Superior temporal gyrus (tissue), 1 donor: ENCODE data around the gene MARCHF10.
"Not testable (repeated sequence)": the region's sequence is repeated elsewhere in the genome, so short reads cannot be mapped to it uniquely, and the experiment has no call there.

Source experiments
- DNase-seq: peaks from one replicate; pipeline ENCODE4 v3.0.0-alpha.2; 2016; ENCODE audit errors: extremely low spot score

The MARCHF10 gene

GRCh38 chr17:62698459-62698858, 109.7 kb downstream of the MARCHF10 start:
- DNase-seq: not testable (repeated sequence)

DNA sequence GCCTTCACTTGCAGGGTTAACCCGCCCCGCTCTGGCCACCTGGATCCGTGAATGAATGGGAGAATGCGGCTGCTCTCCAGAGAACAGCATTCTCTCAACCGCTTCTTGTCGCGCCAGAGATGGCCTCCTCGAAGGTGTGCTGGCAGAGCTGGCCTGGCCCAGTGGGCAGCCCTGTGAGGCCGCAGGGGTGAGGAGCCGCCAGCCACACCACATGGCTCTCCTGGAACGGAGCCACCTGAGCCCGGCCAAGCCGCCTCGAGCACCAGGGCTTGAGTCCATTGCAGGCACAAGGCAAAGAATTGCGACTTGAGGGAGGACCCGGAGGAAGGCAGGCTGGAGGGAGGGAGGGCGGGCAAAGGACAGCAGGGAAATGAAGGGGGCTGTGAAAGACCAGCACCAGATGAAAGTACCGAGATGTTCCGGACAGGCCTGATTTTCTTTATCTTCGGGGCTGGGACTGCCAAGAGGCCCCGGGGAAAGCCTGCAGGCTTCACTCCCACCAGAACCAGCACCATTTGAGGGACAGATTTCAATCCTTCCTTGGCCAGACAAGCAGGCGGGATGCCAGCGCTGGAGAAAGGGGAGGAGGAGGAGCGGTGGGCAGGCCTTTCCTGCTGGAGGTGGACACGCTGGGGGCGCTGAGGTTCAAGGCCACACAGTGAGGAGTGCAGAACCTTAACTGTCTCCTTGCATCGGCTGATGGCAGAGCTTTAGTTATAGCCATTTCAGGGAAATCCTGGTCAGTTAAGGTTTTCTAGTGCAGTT, 111.2 kb downstream of the MARCHF10 start:
- DNase-seq: no peak

DNA sequence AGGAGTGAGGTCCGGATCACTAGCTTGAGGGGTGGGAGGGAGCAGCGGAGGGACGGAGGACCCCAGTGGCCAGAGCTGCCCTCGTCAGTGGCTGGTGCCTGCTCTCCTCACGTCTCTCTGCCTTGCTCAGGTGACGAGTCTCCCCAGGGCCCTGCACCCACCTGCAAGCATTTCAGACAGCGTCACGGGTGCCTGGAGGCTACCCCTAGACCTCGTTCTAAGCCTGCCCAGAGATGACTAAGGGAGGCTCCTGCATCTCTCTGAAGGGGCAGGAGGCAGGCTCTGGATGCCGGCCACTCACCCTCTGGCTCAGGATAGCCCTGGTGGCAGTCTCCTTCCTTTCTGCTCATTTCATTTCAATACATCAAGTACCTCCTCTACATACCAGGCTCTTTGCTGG, 111.9 kb downstream of the MARCHF10 start:
- no peak for DNase-seq

GRCh38 chr17:62695093-62695738, 112.9 kb downstream of the MARCHF10 start:
- not testable (repeated sequence) for DNase-seq

GRCh38 chr17:62693616-62694409, 114.3 kb downstream of the MARCHF10 start:
- DNase-seq: no peak

GRCh38 chr17:62692721-62693431, 115.2 kb downstream of the MARCHF10 start:
- no peak for DNase-seq

- DNase-seq: no peak
These were observed 115.9 kb downstream of the MARCHF10 start for GRCh38 chr17:62692159-62692651.

- DNase-seq: not testable (repeated sequence)
These were observed 116.6 kb downstream of the MARCHF10 start for GRCh38 chr17:62691589-62691915.

GRCh38 chr17:62690168-62690897, 117.8 kb downstream of the MARCHF10 start:
- no peak for DNase-seq

GRCh38 chr17:62689441-62690167, 118.5 kb downstream of the MARCHF10 start:
- DNase-seq: no peak

DNA sequence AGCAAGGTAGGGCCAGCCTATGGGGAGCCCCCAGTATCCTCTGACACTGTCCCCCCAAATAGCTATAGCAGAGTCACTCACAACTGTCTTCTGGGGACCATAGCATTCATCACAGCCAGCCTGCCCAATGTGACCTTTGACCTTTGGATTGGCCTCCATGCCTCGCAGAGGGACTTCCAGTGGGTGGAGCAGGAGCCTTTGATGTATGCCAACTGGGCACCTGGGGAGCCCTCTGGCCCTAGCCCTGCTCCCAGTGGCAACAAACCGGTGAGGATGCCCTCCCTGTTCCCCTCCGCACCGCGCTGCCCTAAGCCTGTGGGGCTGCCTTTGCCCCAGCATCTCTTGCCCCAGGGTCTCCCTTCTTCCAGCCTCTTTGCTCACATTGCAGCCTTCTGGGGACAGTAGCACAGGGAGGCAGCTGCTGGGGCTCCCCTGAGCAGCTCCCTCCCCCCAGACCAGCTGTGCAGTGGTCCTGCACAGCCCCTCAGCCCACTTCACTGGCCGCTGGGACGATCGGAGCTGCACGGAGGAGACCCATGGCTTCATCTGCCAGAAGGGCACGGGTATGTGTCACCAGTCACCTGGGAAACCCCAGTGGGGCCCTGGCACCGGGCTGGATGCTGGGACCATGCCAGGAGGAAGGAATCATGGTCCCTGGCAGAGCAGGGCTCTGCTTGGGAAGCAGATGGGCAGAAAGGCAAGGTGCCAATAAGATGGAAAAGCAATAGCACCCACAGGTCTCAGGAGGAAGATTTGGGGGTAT, 119.5 kb downstream of the MARCHF10 start:
- DNase-seq: no peak

DNA sequence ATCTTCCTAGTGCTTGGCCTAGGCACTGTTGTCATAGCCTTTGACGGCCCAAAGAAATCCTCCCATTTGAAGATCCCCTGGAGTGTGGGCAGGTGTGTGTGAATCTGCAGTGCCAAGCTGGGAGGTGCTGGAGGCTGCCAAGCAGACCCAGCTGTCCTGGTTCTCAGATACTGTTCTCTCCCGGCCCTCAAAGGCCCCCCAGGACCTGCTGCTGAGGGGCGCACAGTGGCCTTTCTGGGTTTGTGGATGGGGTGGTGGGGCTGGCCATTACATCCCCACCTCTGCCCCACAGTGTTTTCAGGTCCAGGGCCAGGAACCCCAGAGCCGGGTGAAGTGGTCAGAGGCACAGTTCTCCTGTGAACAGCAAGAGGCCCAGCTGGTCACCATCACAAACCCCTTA, 120.1 kb downstream of the MARCHF10 start:
- no peak for DNase-seq

- DNase-seq: no peak
These were observed 123.9 kb downstream of the MARCHF10 start for GRCh38 chr17:62684179-62684578.

DNA sequence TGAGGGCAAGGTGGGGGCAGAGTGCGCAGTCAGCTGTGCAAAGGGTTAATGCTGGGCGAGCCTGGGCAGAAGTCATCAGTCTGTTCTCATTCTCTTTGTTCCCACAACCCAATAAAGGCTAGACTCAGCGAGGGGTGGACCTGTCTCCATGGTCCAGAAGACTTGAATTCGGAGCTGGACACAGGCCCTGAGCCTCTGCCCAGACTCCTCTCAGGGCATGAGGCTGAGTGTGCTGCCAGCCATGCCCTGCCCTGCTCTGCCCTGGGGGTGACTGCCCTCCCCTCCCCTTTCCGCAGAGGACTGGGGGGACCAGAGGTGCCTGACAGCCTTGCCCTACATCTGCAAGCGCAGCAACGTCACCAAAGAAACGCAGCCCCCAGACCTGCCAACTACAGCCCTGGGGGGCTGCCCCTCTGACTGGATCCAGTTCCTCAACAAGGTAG, 126.2 kb downstream of the MARCHF10 start:
- no peak for DNase-seq

GRCh38 chr17:62681061-62681938, 126.8 kb downstream of the MARCHF10 start:
- DNase-seq: no peak

- DNase-seq: no peak
These were observed 127.5 kb downstream of the MARCHF10 start for GRCh38 chr17:62680541-62681052.

DNA sequence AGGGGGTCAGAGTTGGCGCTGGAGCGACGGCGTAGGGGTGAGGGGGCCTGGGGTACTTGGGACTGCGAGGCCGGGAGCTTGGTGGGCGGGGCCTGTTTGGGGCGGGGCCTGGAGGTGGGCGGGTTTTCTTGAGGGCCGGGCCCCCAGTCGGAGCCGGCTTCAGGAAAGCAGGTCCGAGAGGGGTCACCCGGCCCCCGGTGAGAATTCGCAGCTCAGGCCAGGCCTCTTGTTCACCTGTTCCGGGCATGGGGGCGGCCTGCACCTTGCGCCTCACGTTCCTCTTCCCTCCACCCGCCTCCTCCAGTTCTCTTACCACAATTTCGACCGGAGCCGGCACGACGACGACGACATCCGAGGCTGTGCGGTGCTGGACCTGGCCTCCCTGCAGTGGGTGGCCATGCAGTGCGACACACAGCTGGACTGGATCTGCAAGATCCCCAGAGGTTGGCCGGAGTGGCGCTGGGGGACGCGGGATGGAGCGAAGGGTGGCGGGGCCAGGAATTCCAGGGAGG, 128.2 kb downstream of the MARCHF10 start:
- no peak for DNase-seq
